GM23248 (cell line): Measurements from ENCODE around the gene SEPHS2. TPM values are rescaled to one million over a fixed set of nuclear protein-coding genes. Genes with fewer than 3 reads are reported as not detected.

Source experiments
- DNase-seq: peaks from one replicate; pipeline ENCODE4 v3.0.0-alpha.2; 2015
- H2AFZ ChIP-seq: fragments of 200-600 bp; sonication (generic); 2 replicates; pipeline ENCODE4 v1.6.1; 2016; ENCODE audit warnings: antibody characterized with exemption
- H3F3A ChIP-seq: fragments of 200-600 bp; sonication (generic); 2 replicates; pipeline ENCODE4 v1.6.1; 2016; ENCODE audit warnings: mild to moderate bottlenecking, antibody characterized with exemption, mixed run types; ENCODE audit not compliant: insufficient read depth
- H3K27ac ChIP-seq: fragments of 200-600 bp; sonication (generic); 2 replicates; pipeline ENCODE4 v1.5.1; 2016; ENCODE audit warnings: mild to moderate bottlenecking
- H3K27me3 ChIP-seq: fragments of 200-600 bp; sonication (generic); replicated peaks from 2 replicates; pipeline ENCODE4 v1.6.1; 2016; ENCODE audit warnings: mild to moderate bottlenecking; ENCODE audit not compliant: insufficient read depth
- H3K36me3 ChIP-seq: fragments of 200-600 bp; sonication (generic); 2 replicates; pipeline ENCODE4 v1.6.1; 2016; ENCODE audit warnings: low read depth, mild to moderate bottlenecking
- H3K4me1 ChIP-seq: fragments of 200-600 bp; sonication (generic); 2 replicates; pipeline ENCODE4 v1.6.1; 2016; ENCODE audit warnings: mild to moderate bottlenecking; ENCODE audit not compliant: insufficient read depth
- H3K4me2 ChIP-seq: fragments of 200-600 bp; sonication (generic); one replicate; pipeline ENCODE4 v1.6.1; 2016; ENCODE audit warnings: mild to moderate bottlenecking; ENCODE audit not compliant: unreplicated experiment
- H3K4me3 ChIP-seq: fragments of 200-600 bp; sonication (generic); 2 replicates; pipeline ENCODE4 v1.5.1; 2016; ENCODE audit warnings: mild to moderate bottlenecking
- H3K79me2 ChIP-seq: fragments of 200-600 bp; sonication (generic); 2 replicates; pipeline ENCODE4 v1.6.1; 2016; ENCODE audit warnings: mild to moderate bottlenecking; ENCODE audit not compliant: insufficient read depth
- H3K9ac ChIP-seq: fragments of 200-600 bp; sonication (generic); 2 replicates; pipeline ENCODE4 v1.6.1; 2016; ENCODE audit warnings: mild to moderate bottlenecking
- H3K9me2 ChIP-seq: fragments of 200-600 bp; sonication (generic); 2 replicates; pipeline ENCODE4 v1.6.1; 2016; ENCODE audit warnings: mixed run types, mild to moderate bottlenecking, moderate library complexity; ENCODE audit not compliant: insufficient read depth
- H3K9me3 ChIP-seq: fragments of 200-600 bp; sonication (generic); one replicate; pipeline ENCODE4 v1.6.1; 2017; ENCODE audit warnings: low read depth
- H4K20me1 ChIP-seq: fragments of 200-600 bp; sonication (generic); 2 replicates; pipeline ENCODE4 v1.6.0; 2016; ENCODE audit not compliant: insufficient read depth
- EZH2 ChIP-seq: fragments of 200-600 bp; sonication (generic); IDR thresholded peaks from 2 replicates; pipeline ENCODE4 v1.6.1; 2018; ENCODE audit warnings: antibody characterized with exemption, mild to moderate bottlenecking; ENCODE audit not compliant: insufficient read depth, poor library complexity, severe bottlenecking
- EZH2phosphoT487 ChIP-seq: fragments of 200-600 bp; sonication (generic); IDR thresholded peaks from 2 replicates; pipeline ENCODE4 v1.6.1; 2018; ENCODE audit warnings: antibody characterized with exemption, moderate library complexity, mild to moderate bottlenecking, low read depth; ENCODE audit not compliant: insufficient read depth
- WGBS, 2 experiments: methylation state at CpG; one replicate each; pipeline ENCODE4 v1.1.6; 2015 to 2017; ENCODE audit warnings: low lambda C conversion rate in 2 of 2, low coverage in 1 of 2; ENCODE audit errors: missing lambda C conversion rate in 2 of 2; 5-methylcytosine and 5-hydroxymethylcytosine counted together
- in situ Hi-C: fragments of 300-500 bp; cut with MboI; formaldehyde crosslinking; loops from 2 replicates; pipeline ENCODE4 v1.15.0; 2020
- polyA plus RNA-seq: library from polyadenylated mRNA; unstranded; fragments of >200 nt; fragmentation: Nextera tagmentation; extraction: Ambion mirVana; gene quantifications from 2 replicates; pipeline ENCODE4 v1.2.1, GENCODE V29; 2016
- total RNA-seq: library from RNA; depleted of rRNA; stranded (reverse); fragments of >200 nt; shearing (Covaris generic); gene quantifications from 2 replicates; pipeline ENCODE4 v1.2.3, GENCODE V29; 2014

The SEPHS2 gene
- total and polyA plus RNA-seq, 2 experiments from 2014 or later, result 6.2 to 26.9 TPM

DNA sequence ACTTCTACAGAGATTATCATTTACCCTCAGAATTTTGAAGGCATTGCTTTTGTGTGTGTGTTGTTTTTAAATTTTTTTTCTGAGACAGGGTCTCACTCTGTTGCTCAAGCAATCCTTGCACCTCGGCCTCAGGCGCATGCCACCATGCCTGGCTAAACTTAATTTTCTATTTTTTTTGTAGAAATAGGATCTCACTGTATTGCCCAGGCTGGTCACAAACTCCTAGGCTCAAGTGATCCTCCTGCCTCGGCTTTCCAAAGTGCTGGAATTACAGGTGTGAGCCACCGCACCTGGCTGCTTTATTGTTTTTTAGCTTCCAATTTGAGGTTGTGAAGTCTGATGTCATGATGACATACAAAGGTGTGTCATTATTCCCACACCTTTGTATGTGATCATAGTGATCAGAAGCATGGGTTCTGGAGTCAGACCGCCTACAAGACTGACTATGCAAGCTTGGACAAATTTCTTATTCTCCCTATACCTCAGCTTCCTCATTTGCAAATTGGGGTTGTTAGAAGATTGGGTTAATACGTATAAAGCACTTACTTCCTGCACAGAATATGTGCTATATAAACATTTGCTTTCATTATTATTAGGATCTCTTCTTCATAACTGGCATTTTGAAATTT, 5.8 kb downstream of the SEPHS2 start:
- H4K20me1 ChIP-seq, result no peaks in the 10 kb centered on the region
- peaks cover 12% of the 10 kb centered on the region for H3K79me2 ChIP-seq
- peaks cover 14% of the 10 kb centered on the region; the same call in 1 of the 2 replicates for H3K4me1 ChIP-seq
- WGBS, 2 experiments, result 75 to 81% methylated on average over 6 of the region's 6 CpGs
- no peak overlapping the region for H3K9ac ChIP-seq
- peaks cover 17% of the 10 kb centered on the region; the same call in 1 of the 2 replicates for H3F3A ChIP-seq
- H3K27me3 ChIP-seq, result no peaks in the 10 kb centered on the region
- in situ Hi-C loops, result loop anchor here (10.0 kb wide), 1 partner anchor 185 kb away; no protein-coding TSS in a partner anchor
- no peak overlapping the region for H3K4me2 ChIP-seq
- no peaks in the 10 kb centered on the region for H3K9me3 ChIP-seq
- H3K36me3 ChIP-seq, result peaks cover 11% of the 10 kb centered on the region; the same call in 1 of the 2 replicates
- no peak overlapping the region for H3K4me3 ChIP-seq
- H3K9me2 ChIP-seq, result no peaks in the 10 kb centered on the region
- DNase-seq, result no peak
- TF ChIP-seq EZH2phosphoT487, result no peak
- TF ChIP-seq EZH2, result no peak
- no peak overlapping the region for H2AFZ ChIP-seq
- no peak overlapping the region for H3K27ac ChIP-seq

DNA sequence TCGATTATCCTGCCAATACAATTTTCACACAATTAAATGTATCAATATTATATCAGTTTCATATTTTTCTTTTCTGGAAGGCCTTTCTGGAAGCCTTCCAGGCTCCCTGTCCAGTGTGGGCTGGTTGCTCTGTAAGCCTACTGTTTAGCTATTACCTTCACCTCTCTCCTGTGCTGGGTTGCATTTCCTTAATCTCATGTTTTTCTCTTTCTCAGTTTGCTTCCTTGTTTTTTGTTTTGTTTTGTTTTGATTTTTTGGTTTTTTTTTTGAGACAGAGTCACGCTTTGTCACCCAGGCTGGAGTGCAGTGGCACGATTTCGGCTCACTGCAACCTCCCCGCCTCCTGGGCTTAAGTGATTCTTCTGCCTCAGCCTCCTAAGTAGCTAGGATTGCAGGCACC, 6.8 kb downstream of the SEPHS2 start:
- H3F3A ChIP-seq, result peaks cover 13% of the 10 kb centered on the region; the same call in 1 of the 2 replicates
- 80 to 84% methylated on average over 5 of the region's 5 CpGs for WGBS, 2 experiments
- H2AFZ ChIP-seq, result no peak overlapping the region
- peaks cover 2% of the 10 kb centered on the region for H3K79me2 ChIP-seq
- H3K4me3 ChIP-seq, result no peak overlapping the region
- no peak overlapping the region for H3K9ac ChIP-seq
- H3K4me1 ChIP-seq, result peaks cover 4% of the 10 kb centered on the region; the same call in 1 of the 2 replicates
- in situ Hi-C loops, result no loop called here
- H3K27ac ChIP-seq, result no peak overlapping the region
- no peaks in the 10 kb centered on the region for H3K9me3 ChIP-seq
- no peaks in the 10 kb centered on the region for H4K20me1 ChIP-seq
- TF ChIP-seq EZH2phosphoT487 (no peak), EZH2 (no peak)
- no peaks in the 10 kb centered on the region for H3K27me3 ChIP-seq
- no peak overlapping the region for H3K4me2 ChIP-seq
- no peaks in the 10 kb centered on the region for H3K9me2 ChIP-seq
- peaks cover 4% of the 10 kb centered on the region; the same call in 1 of the 2 replicates for H3K36me3 ChIP-seq
- no peak for DNase-seq

DNA sequence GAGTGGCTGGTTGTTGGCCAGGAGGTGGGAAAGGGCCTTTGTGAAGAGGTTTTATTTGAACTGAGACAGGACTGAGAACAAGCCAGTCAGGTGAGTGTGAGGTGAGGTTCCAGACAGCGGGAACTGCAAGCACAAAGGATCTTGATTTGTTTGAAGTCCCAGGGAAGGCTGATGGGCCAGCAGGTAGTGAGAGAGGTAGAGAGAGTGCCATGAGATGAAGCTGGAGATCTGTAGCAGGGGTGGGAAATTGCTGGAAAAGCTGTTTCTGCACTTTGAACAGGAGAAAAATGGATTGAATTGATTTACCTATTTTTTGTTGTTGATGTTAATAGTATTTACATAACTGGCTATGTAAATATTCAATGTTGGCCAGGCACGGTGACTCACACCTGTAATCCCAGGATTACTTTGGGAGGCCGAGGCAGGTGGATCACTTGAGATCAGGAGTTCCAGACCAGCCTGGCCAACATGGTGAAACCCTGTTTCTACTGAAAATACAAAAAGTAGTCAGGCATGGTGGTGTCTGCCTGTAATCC, 8.1 kb downstream of the SEPHS2 start:
- Histone ChIP-seq H3K9me2 (no peaks in the 10 kb centered on the region), H3K36me3 (no peaks in the 10 kb centered on the region), H3K9ac (no peak overlapping the region), H4K20me1 (no peaks in the 10 kb centered on the region), H3K27ac (no peak overlapping the region), H2AFZ (no peak overlapping the region), H3K9me3 (no peaks in the 10 kb centered on the region), H3K4me2 (no peak overlapping the region), H3K27me3 (no peaks in the 10 kb centered on the region), H3K4me1 (no peaks in the 10 kb centered on the region), H3K79me2 (no peaks in the 10 kb centered on the region), H3F3A (peaks cover 5% of the 10 kb centered on the region; the same call in 1 of the 2 replicates), H3K4me3 (no peak overlapping the region)
- no peak for TF ChIP-seq EZH2
- in situ Hi-C loops, result no loop called here
- no peak for DNase-seq
- WGBS, 2 experiments, result 43 to 50% methylated on average over 3 of the region's 3 CpGs

DNA sequence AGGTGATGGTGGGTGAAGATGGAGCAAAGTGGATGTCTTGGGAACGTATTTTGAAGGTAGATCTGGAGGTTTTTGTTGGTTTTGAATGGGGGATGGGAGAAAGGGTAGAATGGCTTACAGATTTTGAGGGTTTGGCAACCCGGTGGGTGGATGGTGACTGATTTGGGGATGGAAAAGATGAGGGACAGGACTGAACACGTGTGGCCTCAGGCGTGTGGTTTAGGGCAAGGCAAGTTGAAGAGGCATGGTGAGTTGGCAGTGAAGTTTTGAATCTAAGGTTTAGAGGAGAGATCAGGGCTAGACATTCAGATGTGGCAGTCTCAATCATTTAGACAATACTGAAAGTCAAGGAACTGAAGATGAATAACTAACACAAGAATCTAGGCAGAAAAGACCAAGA, 10.8 kb downstream of the SEPHS2 start:
- Histone ChIP-seq H4K20me1 (no peaks in the 10 kb centered on the region), H3K27ac (no peak overlapping the region), H3K4me1 (no peaks in the 10 kb centered on the region), H3K9me3 (no peaks in the 10 kb centered on the region), H3K36me3 (no peaks in the 10 kb centered on the region), H3K9ac (no peak overlapping the region), H3K4me2 (no peak overlapping the region), H3K9me2 (no peaks in the 10 kb centered on the region), H3K79me2 (no peaks in the 10 kb centered on the region), H3F3A (no peaks in the 10 kb centered on the region), H2AFZ (no peak overlapping the region), H3K4me3 (no peak overlapping the region), H3K27me3 (no peaks in the 10 kb centered on the region)
- DNase-seq, result no peak
- no peak for TF ChIP-seq EZH2
- TF ChIP-seq EZH2phosphoT487, result no peak
- WGBS, 2 experiments, result 31 to 32% methylated on average over 4 of the region's 4 CpGs
- in situ Hi-C loops, result no loop called here
